ENCODE results near the gene NOSTRIN. TPM values are rescaled to one million over a fixed set of nuclear protein-coding genes. Genes with fewer than 3 reads are reported as not detected.

The NOSTRIN gene
- total RNA-seq, 1 experiment from 2014 or later: not detected

DNA sequence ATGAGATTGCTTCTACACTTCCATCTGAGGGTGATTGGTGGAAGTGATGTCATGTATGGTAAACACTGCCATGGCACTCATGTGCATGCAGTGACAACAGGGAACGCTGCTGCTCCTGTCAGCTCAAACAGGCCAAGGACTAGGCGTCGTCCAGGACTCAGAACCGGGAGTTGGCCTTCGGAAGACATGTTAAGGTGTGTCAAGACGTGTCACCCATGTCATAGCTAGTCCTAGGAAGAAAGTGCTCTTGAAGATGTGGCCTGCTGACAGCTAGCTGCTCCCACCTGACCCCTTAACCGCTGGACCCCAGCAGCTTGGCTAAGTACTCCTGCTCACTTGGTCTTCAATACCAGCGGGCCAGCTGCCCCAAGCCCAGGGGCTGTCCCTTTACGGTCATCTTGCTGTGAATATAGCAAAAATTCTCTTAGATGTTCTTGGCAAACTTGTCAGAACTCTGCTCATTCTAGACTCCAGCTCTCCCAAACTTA lies 6.3 kb upstream of the NOSTRIN start:
- H2BK12ac ChIP-seq (ENCODE audit: insufficient read length, low read depth, low read length): no peak overlapping the region
- H4K8ac ChIP-seq (replicated peaks; ENCODE audit: insufficient read length, low read depth, low read length): no peak overlapping the region
- no peaks in the 10 kb centered on the region; a peak in 1 of 5 replicates for H3K9me3 Mint-ChIP-seq
- H3K9ac ChIP-seq (ENCODE audit: extremely low read depth, insufficient read length, low read length): no peak overlapping the region
- no peaks in the 10 kb centered on the region for H4K20me1 ChIP-seq (ENCODE audit: control insufficient read depth, insufficient read depth, insufficient read length)
- no peak overlapping the region for H3K56ac ChIP-seq (ENCODE audit: insufficient read length, low read depth, low read length)
- 0 out of 7 replicates have a peak overlapping the region, but pooled peaks of 1 of the 3 experiments have one; percentile 4 for H3K27ac Mint-ChIP-seq
- H3K27me3 Mint-ChIP-seq (ENCODE audit: low read depth): peaks cover 12% of the 10 kb centered on the region
- no peaks in the 10 kb centered on the region for H3K23me2 ChIP-seq (ENCODE audit: insufficient read length, low read depth, low read length, poor library complexity, severe bottlenecking)
- no peak overlapping the region for H2AK5ac ChIP-seq (ENCODE audit: insufficient read length, low read length)
- H3K4me1 ChIP-seq (ENCODE audit: insufficient read depth, low read length): peaks cover 16% of the 10 kb centered on the region; the same call in 1 of the 2 replicates
- no peak overlapping the region for H4K5ac ChIP-seq (ENCODE audit: insufficient read length, low read depth, low read length)
- no peaks in the 10 kb centered on the region; a peak in 1 of 7 replicates for H3K36me3 Mint-ChIP-seq (ENCODE audit: insufficient read depth in 1 of 3, low read depth in 3 of 3)
- TF ChIP-seq CTCF (conservative IDR thresholded peaks at IDR 0.05): no peak
- H3K9me3 ChIP-seq (ENCODE audit: control insufficient read depth, low read depth, low read length): no peaks in the 10 kb centered on the region
- WGBS (ENCODE audit: extremely low coverage, insufficient read length, low lambda C conversion rate): no CpG with 5 or more reads among the region's 9 CpGs
- no peak overlapping the region for H3K4ac ChIP-seq (ENCODE audit: low read depth, low read length)
- no peak overlapping the region for H2AFZ ChIP-seq (ENCODE audit: low read length)
- H3K23ac ChIP-seq (ENCODE audit: insufficient read length, low read depth, low read length): no peak overlapping the region
- no peaks in the 10 kb centered on the region for H3K79me1 ChIP-seq (ENCODE audit: insufficient read depth, low read depth, low read length, poor library complexity, severe bottlenecking)
- DNase-seq: no peak
- peaks cover 21 to 23% of the 10 kb centered on the region in 2 experiments for H3K4me1 Mint-ChIP-seq
- no peak overlapping the region for H2BK20ac ChIP-seq (ENCODE audit: low read depth, low read length, poor library complexity, severe bottlenecking)
- H3K4me2 ChIP-seq (ENCODE audit: insufficient read depth, insufficient read length, low read length): no peak overlapping the region
- no peaks in the 10 kb centered on the region for H3K27me3 ChIP-seq (ENCODE audit: insufficient read depth, low read length)
- no peak overlapping the region for H2BK5ac ChIP-seq (ENCODE audit: insufficient read length, low read length)
- H3K27ac ChIP-seq (ENCODE audit: insufficient read length, low read depth, low read length): no peak overlapping the region
- H4K91ac ChIP-seq (ENCODE audit: insufficient read length, low read depth, low read length): no peak overlapping the region
- no peak overlapping the region for H2BK15ac ChIP-seq (ENCODE audit: low read depth, low read length)
- no peak overlapping the region; the same call in 1 of the 2 replicates for H3K14ac ChIP-seq (ENCODE audit: insufficient read depth, low read length)
- H3K4me3 Mint-ChIP-seq: no peak overlapping the region
- no peak overlapping the region for H2BK120ac ChIP-seq (ENCODE audit: low read depth, low read length, poor library complexity, severe bottlenecking)
- H3T11ph ChIP-seq (ENCODE audit: low read length): no peak overlapping the region
- H3K79me2 ChIP-seq (ENCODE audit: insufficient read depth, low read length): no peaks in the 10 kb centered on the region
- no peak overlapping the region for H3K18ac ChIP-seq (ENCODE audit: insufficient read length, low read depth, low read length)

Data from H9 (cell line).